Natural killer cell (primary cell): ENCODE results near the gene ZNF664. TPM values are rescaled to one million over a fixed set of nuclear protein-coding genes. Genes with fewer than 3 reads are reported as not detected.

ENCODE experiments used
- ATAC-seq, 3 donors: fragments of 150-1000 bp in 2 of 3; fragments of 200-7000 bp in 1 of 3; cut with Tn5 transposase; 1 replicate in 1 of 3; 2 replicates in 2 of 3; pipeline ENCODE4 v1.10.0; 2021; ENCODE audit warnings: mild to moderate bottlenecking in 2 of 3, moderate library complexity in 2 of 3
- DNase-seq, 2 donors: peaks; one replicate each; pipeline versions ENCODE4 v3.0.0 to v3.0.0-alpha.2; 2013 to 2021; ENCODE audit warnings: mixed read lengths in 1 of 2
- H3K27ac ChIP-seq: one replicate; pipeline ENCODE4 v1.5.1; 2013; ENCODE audit warnings: mild to moderate bottlenecking, low read length
- H3K27me3 ChIP-seq: one replicate; pipeline ENCODE4 v1.6.1; 2013; ENCODE audit warnings: low read length; ENCODE audit not compliant: control insufficient read depth, insufficient read depth
- H3K36me3 ChIP-seq: one replicate; pipeline ENCODE4 v1.6.1; 2013; ENCODE audit warnings: low read length; ENCODE audit not compliant: control insufficient read depth, insufficient read depth
- H3K4me1 ChIP-seq: one replicate; pipeline ENCODE4 v1.6.1; 2013; ENCODE audit warnings: low read length; ENCODE audit not compliant: control insufficient read depth, insufficient read depth
- H3K4me3 ChIP-seq: one replicate; pipeline ENCODE4 v1.5.1; 2013; ENCODE audit warnings: low read length
- H3K9me3 ChIP-seq: one replicate; pipeline ENCODE4 v1.6.1; 2013; ENCODE audit warnings: low read length; ENCODE audit not compliant: control insufficient read depth, insufficient read depth
- H3K27ac Mint-ChIP-seq, 2 donors: one replicate each; pipeline ENCODE4 v1.8.0; 2022; ENCODE audit warnings: mild to moderate bottlenecking in 2 of 2, mixed read lengths in 2 of 2, moderate library complexity in 1 of 2
- H3K27me3 Mint-ChIP-seq, 2 donors: one replicate each; pipeline ENCODE4 v1.8.0; 2022; ENCODE audit warnings: low read depth in 2 of 2, mixed read lengths in 2 of 2
- H3K36me3 Mint-ChIP-seq: one replicate; pipeline ENCODE4 v1.8.0; 2022; ENCODE audit warnings: mixed read lengths
- H3K4me1 Mint-ChIP-seq, 2 donors: one replicate each; pipeline ENCODE4 v1.8.0; 2022; ENCODE audit warnings: mixed read lengths in 2 of 2
- H3K4me3 Mint-ChIP-seq: one replicate; pipeline ENCODE4 v1.8.0; 2022; ENCODE audit warnings: mild to moderate bottlenecking, moderate library complexity, mixed read lengths
- H3K9me3 Mint-ChIP-seq, 2 donors: one replicate each; pipeline ENCODE4 v1.8.0; 2022; ENCODE audit warnings: mixed read lengths in 2 of 2
- WGBS: methylation state at CpG from one replicate; pipeline ENCODE4 v1.1.7; 2013; ENCODE audit warnings: missing lambda C conversion rate; ENCODE audit not compliant: insufficient coverage; 5-methylcytosine and 5-hydroxymethylcytosine counted together
- intact Hi-C: fragments of 100-400 bp; cut with micrococcal nuclease; formaldehyde crosslinking; loops from one replicate; pipeline ENCODE4 v1.14.2; 2022
- total RNA-seq, 4 donors: library from RNA; stranded (reverse); fragments of 120-200 nt in 1 of 4; gene quantifications; one replicate each; pipeline versions ENCODE4 v1.2.3 to v1.2.4, GENCODE V29; 2013 to 2022
- TF ChIP-seq, protein P1 (sequence below): fragments of 200-600 bp; IDR thresholded peaks from one replicate; pipeline ENCODE4 v1.8.0; 2022; ENCODE audit warnings: antibody characterized with exemption

Gene ZNF664
- total RNA-seq, 3 donors from 2014 or later (not counting 1 experiment from before 2014, with no cell fraction given), result 36.0 to 47.3 (median 46.9) TPM

DNA sequence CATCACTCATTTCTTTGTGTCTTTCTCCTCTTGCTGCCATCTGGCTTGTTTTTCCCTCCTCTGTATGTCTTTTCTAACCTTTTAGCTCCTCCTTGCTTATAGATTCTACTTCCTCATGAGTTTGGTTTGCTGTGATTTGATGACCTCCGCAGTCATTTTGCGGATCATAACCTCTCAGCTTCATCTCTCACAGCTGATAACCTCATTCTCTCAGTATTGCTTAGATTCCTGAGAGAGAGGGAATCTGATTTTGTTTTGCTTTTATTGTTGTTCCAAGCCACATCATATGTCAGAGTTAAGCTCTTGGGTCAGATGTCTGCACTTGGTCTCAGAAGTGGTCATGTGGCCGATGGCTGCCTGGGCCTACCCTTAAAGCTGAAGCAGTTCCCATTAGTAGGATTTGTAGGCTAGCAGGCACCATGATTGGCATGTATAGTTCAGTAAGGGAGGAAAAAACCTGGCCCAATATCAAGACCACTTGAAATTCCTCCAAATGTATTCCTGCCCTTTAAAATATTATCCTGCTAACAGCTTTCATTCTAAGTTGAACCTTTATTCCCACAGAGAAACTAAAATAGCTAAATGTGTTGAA is 13.5 kb downstream of the ZNF664 start:
- H3K36me3 Mint-ChIP-seq, result peaks cover 9% of the 10 kb centered on the region
- no peak overlapping the region for H3K4me3 Mint-ChIP-seq

GRCh38 chr12:123987022-123987421 is 14.0 kb downstream of the ZNF664 start:
- H3K36me3 ChIP-seq, result peaks cover 27% of the 10 kb centered on the region
- DNase-seq, result no peak

More for the DNA sequence above, 13.5 kb downstream of the ZNF664 start:
- Histone ChIP-seq H3K4me3 (no peak overlapping the region), H3K27ac (no peak overlapping the region), H3K36me3 (peaks cover 23% of the 10 kb centered on the region), H3K4me1 (peaks cover 3% of the 10 kb centered on the region), H3K9me3 (no peaks in the 10 kb centered on the region), H3K27me3 (no peaks in the 10 kb centered on the region)
- ATAC-seq (no peak), DNase-seq (no peak)
- intact Hi-C loops, result no loop called here
- 77% methylated on average over 1 of the region's 3 CpGs for WGBS
- TF ChIP-seq, protein P1, sequence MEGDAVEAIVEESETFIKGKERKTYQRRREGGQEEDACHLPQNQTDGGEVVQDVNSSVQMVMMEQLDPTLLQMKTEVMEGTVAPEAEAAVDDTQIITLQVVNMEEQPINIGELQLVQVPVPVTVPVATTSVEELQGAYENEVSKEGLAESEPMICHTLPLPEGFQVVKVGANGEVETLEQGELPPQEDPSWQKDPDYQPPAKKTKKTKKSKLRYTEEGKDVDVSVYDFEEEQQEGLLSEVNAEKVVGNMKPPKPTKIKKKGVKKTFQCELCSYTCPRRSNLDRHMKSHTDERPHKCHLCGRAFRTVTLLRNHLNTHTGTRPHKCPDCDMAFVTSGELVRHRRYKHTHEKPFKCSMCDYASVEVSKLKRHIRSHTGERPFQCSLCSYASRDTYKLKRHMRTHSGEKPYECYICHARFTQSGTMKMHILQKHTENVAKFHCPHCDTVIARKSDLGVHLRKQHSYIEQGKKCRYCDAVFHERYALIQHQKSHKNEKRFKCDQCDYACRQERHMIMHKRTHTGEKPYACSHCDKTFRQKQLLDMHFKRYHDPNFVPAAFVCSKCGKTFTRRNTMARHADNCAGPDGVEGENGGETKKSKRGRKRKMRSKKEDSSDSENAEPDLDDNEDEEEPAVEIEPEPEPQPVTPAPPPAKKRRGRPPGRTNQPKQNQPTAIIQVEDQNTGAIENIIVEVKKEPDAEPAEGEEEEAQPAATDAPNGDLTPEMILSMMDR, result no peak
- no peaks in the 10 kb centered on the region for H3K27me3 Mint-ChIP-seq
- H3K9me3 Mint-ChIP-seq, result no peaks in the 10 kb centered on the region
- peaks cover 34 to 44% of the 10 kb centered on the region in 2 donors for H3K4me1 Mint-ChIP-seq
- H3K27ac Mint-ChIP-seq, result no peak overlapping the region

GRCh38 chr12:123989168-123989567 is 16.2 kb downstream of the ZNF664 start:
- intact Hi-C loops, result no loop called here
- peaks cover 29 to 37% of the 10 kb centered on the region in 2 donors for H3K4me1 Mint-ChIP-seq

More at GRCh38 chr12:123987022-123987421, 14.0 kb downstream of the ZNF664 start:
- Histone ChIP-seq H3K9me3 (no peaks in the 10 kb centered on the region), H3K27ac (no peak overlapping the region), H3K27me3 (no peaks in the 10 kb centered on the region), H3K4me3 (no peak overlapping the region), H3K4me1 (peaks cover 3% of the 10 kb centered on the region)
- intact Hi-C loops, result no loop called here
- H3K4me1 Mint-ChIP-seq, result peaks cover 34 to 41% of the 10 kb centered on the region in 2 donors
- ATAC-seq, result no peak
- WGBS, result 86% methylated on average over 1 of the region's 2 CpGs
- H3K27ac Mint-ChIP-seq, result no peak overlapping the region
- H3K9me3 Mint-ChIP-seq, result no peaks in the 10 kb centered on the region
- H3K36me3 Mint-ChIP-seq, result peaks cover 9% of the 10 kb centered on the region
- TF ChIP-seq, protein P1, result no peak
- H3K4me3 Mint-ChIP-seq, result no peak overlapping the region
- H3K27me3 Mint-ChIP-seq, result no peaks in the 10 kb centered on the region

More at GRCh38 chr12:123989168-123989567, 16.2 kb downstream of the ZNF664 start:
- Histone ChIP-seq H3K27me3 (no peaks in the 10 kb centered on the region), H3K4me1 (peaks cover 3% of the 10 kb centered on the region), H3K9me3 (no peaks in the 10 kb centered on the region), H3K36me3 (peaks cover 30% of the 10 kb centered on the region), H3K27ac (no peak overlapping the region), H3K4me3 (no peak overlapping the region)
- Mint-ChIP-seq H3K4me3 (no peak overlapping the region), H3K27ac (no peak overlapping the region), H3K36me3 (peaks cover 9% of the 10 kb centered on the region), H3K27me3 (no peaks in the 10 kb centered on the region), H3K9me3 (no peaks in the 10 kb centered on the region)
- TF ChIP-seq, protein P1, result no peak
- ATAC-seq, result no peak
- no peak for DNase-seq
- WGBS, result 92% methylated on average over 4 of the region's 5 CpGs
